Measurements from ENCODE around the gene MRPS27.
"Not testable (repeated sequence)": the region's sequence is repeated elsewhere in the genome, so short reads cannot be mapped to it uniquely, and the experiment has no call there.

Gene MRPS27

GRCh38 chr5:72177538-72177937 is 142.5 kb downstream of the MRPS27 start:
- no peak for DNase-seq (ENCODE audit: low read depth in 3 of 3, low spot score in 1 of 3)

- DNase-seq (ENCODE audit: low read depth in 3 of 3, low spot score in 1 of 3): no peak
These were observed 147.3 kb downstream of the MRPS27 start for GRCh38 chr5:72172786-72173185.

GRCh38 chr5:72171667-72172066 is 148.4 kb downstream of the MRPS27 start:
- no peak for DNase-seq (ENCODE audit: low read depth in 3 of 3, low spot score in 1 of 3)

- not testable (repeated sequence) for DNase-seq (ENCODE audit: low read depth in 3 of 3, low spot score in 1 of 3)
These were observed 148.9 kb downstream of the MRPS27 start for GRCh38 chr5:72171181-72171580.

GRCh38 chr5:72170101-72170500 is 149.9 kb downstream of the MRPS27 start:
- DNase-seq (ENCODE audit: low read depth in 3 of 3, low spot score in 1 of 3): no peak
